ENCODE results near the gene FCGR3A.
"Not testable (repeated sequence)": the region's sequence is repeated elsewhere in the genome, so short reads cannot be mapped to it uniquely, and the experiment has no call there.

FCGR3A gene

GRCh38 chr1:161580879-161581537 lies 31.4 kb upstream of the FCGR3A start:
- no CpG with 5 or more reads among the region's 4 CpGs for WGBS, 2 experiments (ENCODE audit: insufficient coverage in 2 of 2)
- not testable (repeated sequence) for H3K9me3 ChIP-seq (ENCODE audit: control insufficient read depth, low read length); H3K4me1 ChIP-seq (ENCODE audit: control insufficient read depth, insufficient read depth, low read length, poor library complexity, severe bottlenecking); H3K36me3 ChIP-seq (ENCODE audit: control insufficient read depth, insufficient read depth, low read length); H3K4me3 ChIP-seq (ENCODE audit: extremely low read depth, insufficient read depth, low read length, poor library complexity, severe bottlenecking); H3K27ac ChIP-seq (ENCODE audit: low read depth, low read length, severe bottlenecking)

DNA sequence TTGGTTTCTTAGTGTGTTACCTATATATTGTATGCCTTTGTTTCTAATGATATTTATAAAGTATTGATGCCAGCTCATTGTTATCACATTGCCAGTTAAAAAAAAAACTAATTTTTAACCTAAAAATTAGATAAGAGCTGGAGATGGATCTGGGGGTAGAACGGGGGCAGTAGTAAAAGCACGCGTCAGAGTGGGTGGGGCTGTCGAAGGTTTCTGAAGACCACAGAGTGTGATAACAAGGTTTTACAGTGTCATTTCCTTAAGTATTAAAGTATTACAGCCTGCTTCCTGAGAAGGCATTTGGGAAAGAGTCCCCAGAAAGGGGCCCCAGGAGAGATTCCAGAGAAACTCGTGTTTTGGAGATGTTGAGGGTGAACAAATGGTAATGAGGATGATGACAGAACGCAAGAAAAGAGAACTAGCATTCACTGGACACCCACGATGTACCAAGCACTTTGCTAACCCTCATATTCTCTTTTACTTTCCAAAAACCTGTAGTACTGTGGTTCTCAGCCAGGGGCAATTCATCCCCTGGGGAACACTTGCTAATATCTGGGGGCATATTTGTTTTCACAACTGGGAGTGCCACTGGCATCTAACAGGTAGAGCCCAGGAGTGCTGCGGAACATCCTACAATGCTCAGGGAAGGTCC lies 30.4 kb upstream of the FCGR3A start:
- no CpG with 5 or more reads among the region's 8 CpGs for WGBS, 2 experiments (ENCODE audit: insufficient coverage in 2 of 2)
- H3K4me1 ChIP-seq (ENCODE audit: control insufficient read depth, insufficient read depth, low read length, poor library complexity, severe bottlenecking); H3K9me3 ChIP-seq (ENCODE audit: control insufficient read depth, low read length); H3K4me3 ChIP-seq (ENCODE audit: extremely low read depth, insufficient read depth, low read length, poor library complexity, severe bottlenecking); H3K36me3 ChIP-seq (ENCODE audit: control insufficient read depth, insufficient read depth, low read length); H3K27ac ChIP-seq (ENCODE audit: low read depth, low read length, severe bottlenecking): not testable (repeated sequence)

DNA sequence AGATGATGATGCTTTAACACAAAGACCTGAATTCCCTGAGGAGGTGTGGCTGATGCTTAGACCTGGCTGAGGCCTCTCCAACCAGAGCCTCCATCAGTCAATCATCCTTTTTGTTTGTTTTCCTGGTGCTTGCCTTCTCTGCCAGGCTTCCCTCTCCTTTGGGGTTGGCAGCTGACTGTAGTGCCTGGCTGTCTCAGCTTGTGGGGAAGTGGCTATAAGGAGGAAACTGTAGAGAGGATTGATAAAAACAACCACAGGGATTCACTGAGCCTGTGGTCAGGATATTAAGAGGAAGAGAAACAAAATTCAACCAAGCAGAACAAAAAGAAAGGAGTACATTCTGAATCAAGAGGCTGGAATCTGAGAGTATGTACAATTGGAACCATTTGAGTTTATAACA lies 27.1 kb upstream of the FCGR3A start:
- H3K9me3 ChIP-seq (ENCODE audit: control insufficient read depth, low read length); H3K27ac ChIP-seq (ENCODE audit: low read depth, low read length, severe bottlenecking); H3K4me3 ChIP-seq (ENCODE audit: extremely low read depth, insufficient read depth, low read length, poor library complexity, severe bottlenecking); H3K4me1 ChIP-seq (ENCODE audit: control insufficient read depth, insufficient read depth, low read length, poor library complexity, severe bottlenecking); H3K36me3 ChIP-seq (ENCODE audit: control insufficient read depth, insufficient read depth, low read length): not testable (repeated sequence)

- no CpG with 5 or more reads among the region's 8 CpGs for WGBS, 2 experiments (ENCODE audit: insufficient coverage in 2 of 2)
- H3K4me1 ChIP-seq (ENCODE audit: control insufficient read depth, insufficient read depth, low read length, poor library complexity, severe bottlenecking); H3K36me3 ChIP-seq (ENCODE audit: control insufficient read depth, insufficient read depth, low read length); H3K4me3 ChIP-seq (ENCODE audit: extremely low read depth, insufficient read depth, low read length, poor library complexity, severe bottlenecking); H3K27ac ChIP-seq (ENCODE audit: low read depth, low read length, severe bottlenecking); H3K9me3 ChIP-seq (ENCODE audit: control insufficient read depth, low read length): not testable (repeated sequence)
Observed at GRCh38 chr1:161571703-161572102, 22.1 kb upstream of the FCGR3A start.

DNA sequence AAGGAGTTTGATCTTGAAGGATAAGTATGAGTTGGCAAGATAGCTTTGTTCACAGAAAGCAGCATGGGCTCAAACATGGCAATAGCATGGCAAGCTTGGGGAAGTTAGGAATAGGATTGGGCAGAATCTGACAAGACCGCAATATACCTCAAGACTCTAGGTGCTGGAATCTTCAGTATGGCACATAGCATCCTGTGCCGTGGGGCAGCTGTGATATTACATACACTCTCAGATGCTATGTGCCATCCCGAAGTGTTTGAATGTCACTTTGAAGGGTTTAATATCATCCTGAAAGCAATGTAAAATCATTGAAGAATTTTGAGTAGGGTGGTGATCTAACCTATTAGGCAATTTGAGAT lies 17.0 kb upstream of the FCGR3A start:
- not testable (repeated sequence) for H3K27ac ChIP-seq (ENCODE audit: low read depth, low read length, severe bottlenecking); H3K4me3 ChIP-seq (ENCODE audit: extremely low read depth, insufficient read depth, low read length, poor library complexity, severe bottlenecking); H3K36me3 ChIP-seq (ENCODE audit: control insufficient read depth, insufficient read depth, low read length); H3K4me1 ChIP-seq (ENCODE audit: control insufficient read depth, insufficient read depth, low read length, poor library complexity, severe bottlenecking); H3K9me3 ChIP-seq (ENCODE audit: control insufficient read depth, low read length)
- no CpG with 5 or more reads among the region's 3 CpGs for WGBS, 2 experiments (ENCODE audit: insufficient coverage in 2 of 2)

DNA sequence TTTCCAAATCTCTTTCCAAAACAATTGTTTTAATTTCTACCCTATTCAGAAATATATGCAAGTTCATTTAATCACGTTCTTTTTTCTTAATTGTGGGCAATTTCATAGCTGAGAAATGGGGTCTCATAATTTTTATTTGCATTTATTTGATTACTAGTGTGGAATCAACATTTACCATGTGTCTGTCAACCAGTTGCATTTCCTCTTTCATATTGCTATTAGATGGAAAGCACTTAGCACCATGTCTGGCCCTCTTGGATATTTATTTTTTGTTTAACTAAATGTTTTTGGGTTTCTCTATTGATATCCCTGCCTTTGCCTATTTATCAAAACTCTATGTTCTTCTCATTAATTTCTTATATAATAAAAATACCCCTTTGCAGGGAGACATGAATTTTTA lies 13.9 kb upstream of the FCGR3A start:
- not testable (repeated sequence) for H3K36me3 ChIP-seq (ENCODE audit: control insufficient read depth, insufficient read depth, low read length); H3K9me3 ChIP-seq (ENCODE audit: control insufficient read depth, low read length)
- WGBS, 2 experiments (ENCODE audit: insufficient coverage in 2 of 2): no CpG with 5 or more reads among the region's 1 CpG

DNA sequence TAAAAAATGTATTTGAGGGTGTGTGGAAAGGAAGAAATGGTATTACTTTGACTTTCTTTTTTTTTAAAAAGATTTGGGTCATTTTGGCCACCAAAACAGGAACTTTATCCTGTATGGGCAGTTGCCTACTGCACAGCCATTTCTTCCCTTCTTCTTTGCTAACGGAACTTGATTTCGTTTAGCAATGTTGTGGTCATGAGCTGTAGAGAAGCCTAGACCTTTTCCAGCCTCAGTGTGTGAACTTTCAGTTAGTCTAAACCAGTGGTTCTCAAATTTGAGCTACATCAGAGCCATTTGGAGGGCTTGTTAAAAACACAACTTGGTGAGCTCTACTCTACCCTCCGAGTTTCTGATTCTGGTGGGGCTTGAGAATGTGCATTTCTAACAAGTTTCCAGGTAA lies 12.8 kb upstream of the FCGR3A start:
- not testable (repeated sequence) for H3K9me3 ChIP-seq (ENCODE audit: control insufficient read depth, low read length); H3K4me3 ChIP-seq (ENCODE audit: extremely low read depth, insufficient read depth, low read length, poor library complexity, severe bottlenecking); H3K36me3 ChIP-seq (ENCODE audit: control insufficient read depth, insufficient read depth, low read length); H3K4me1 ChIP-seq (ENCODE audit: control insufficient read depth, insufficient read depth, low read length, poor library complexity, severe bottlenecking); H3K27ac ChIP-seq (ENCODE audit: low read depth, low read length, severe bottlenecking)
- WGBS, 2 experiments (ENCODE audit: insufficient coverage in 2 of 2): no CpG with 5 or more reads among the region's 3 CpGs

More for the DNA sequence above, 13.9 kb upstream of the FCGR3A start:
- H3K4me1 ChIP-seq (ENCODE audit: control insufficient read depth, insufficient read depth, low read length, poor library complexity, severe bottlenecking); H3K4me3 ChIP-seq (ENCODE audit: extremely low read depth, insufficient read depth, low read length, poor library complexity, severe bottlenecking); H3K27ac ChIP-seq (ENCODE audit: low read depth, low read length, severe bottlenecking): not testable (repeated sequence)

GRCh38 chr1:161560960-161561715 lies 11.5 kb upstream of the FCGR3A start:
- WGBS, 2 experiments (ENCODE audit: insufficient coverage in 2 of 2): no CpG with 5 or more reads among the region's 4 CpGs
- not testable (repeated sequence) for H3K9me3 ChIP-seq (ENCODE audit: control insufficient read depth, low read length); H3K27ac ChIP-seq (ENCODE audit: low read depth, low read length, severe bottlenecking)

DNA sequence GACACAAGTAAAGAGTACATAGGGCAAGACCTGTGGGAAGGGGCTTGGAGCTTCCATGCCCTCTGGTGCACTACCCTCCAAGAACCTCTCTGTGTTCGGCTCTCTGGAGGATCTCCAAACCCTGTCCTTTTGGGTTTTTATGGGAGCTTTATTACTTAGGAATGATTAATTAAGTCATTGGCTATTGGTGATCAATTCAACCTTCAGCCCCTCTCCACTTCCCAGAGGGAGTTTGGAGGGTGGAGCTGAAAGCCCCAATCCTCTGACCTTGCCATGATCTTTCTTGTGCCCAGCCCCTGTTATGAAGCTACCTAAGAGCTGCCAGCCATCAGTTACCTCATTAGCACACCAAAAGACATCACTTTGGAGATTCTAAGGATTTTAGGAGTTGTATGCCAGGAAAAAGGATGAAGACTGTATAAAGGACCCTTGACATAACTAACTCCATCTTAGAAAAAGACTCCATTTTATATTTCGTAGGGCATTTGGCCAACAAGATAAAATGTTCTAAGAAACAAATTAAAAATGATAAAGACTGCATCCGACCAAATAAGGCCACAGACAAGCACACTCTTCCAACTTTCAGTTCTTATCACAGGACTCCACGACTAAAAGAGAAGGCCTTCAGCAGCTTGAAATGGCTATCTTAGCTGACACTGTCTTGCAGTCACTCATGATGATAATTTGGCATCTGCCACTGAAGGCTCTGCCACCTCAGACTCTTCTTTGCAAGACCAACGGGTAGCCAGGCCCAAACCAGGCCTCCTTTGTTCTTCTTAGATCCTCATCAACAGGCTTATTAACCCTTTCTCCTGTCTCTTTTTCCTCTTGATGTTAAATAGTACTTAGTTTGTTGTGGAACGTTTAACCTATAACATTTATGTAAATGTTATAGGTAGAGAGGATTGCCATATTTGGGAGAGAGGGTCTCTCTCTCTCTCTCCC lies 8.2 kb upstream of the FCGR3A start:
- H3K4me3 ChIP-seq (ENCODE audit: extremely low read depth, insufficient read depth, low read length, poor library complexity, severe bottlenecking); H3K4me1 ChIP-seq (ENCODE audit: control insufficient read depth, insufficient read depth, low read length, poor library complexity, severe bottlenecking); H3K27ac ChIP-seq (ENCODE audit: low read depth, low read length, severe bottlenecking); H3K9me3 ChIP-seq (ENCODE audit: control insufficient read depth, low read length); H3K36me3 ChIP-seq (ENCODE audit: control insufficient read depth, insufficient read depth, low read length): not testable (repeated sequence)
- 60% methylated on average over 1 of the region's 6 CpGs; no CpG with 5 or more reads in 1 of the 2 experiments for WGBS, 2 experiments (ENCODE audit: insufficient coverage in 2 of 2)

More at GRCh38 chr1:161560960-161561715, 11.5 kb upstream of the FCGR3A start:
- H3K36me3 ChIP-seq (ENCODE audit: control insufficient read depth, insufficient read depth, low read length); H3K4me3 ChIP-seq (ENCODE audit: extremely low read depth, insufficient read depth, low read length, poor library complexity, severe bottlenecking); H3K4me1 ChIP-seq (ENCODE audit: control insufficient read depth, insufficient read depth, low read length, poor library complexity, severe bottlenecking): not testable (repeated sequence)

DNA sequence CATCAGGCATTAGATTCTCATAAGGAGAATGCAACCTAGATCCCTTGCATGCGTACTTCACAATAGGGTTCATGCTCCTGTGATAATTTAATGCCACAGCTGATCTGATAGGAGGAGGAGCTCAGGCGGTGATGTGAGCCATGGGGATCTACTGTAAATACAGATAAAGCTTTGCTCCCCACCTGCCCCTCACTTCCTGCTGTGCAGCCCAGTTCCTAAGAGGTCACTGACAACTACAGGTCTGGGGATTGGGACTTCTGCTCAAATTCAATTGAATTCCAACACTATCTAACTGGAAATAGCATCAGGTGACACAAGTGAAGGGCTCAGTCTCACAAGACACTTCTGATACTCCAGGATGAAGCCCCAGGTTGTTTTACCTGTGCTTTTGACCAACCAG lies 7.4 kb upstream of the FCGR3A start:
- not testable (repeated sequence) for H3K4me3 ChIP-seq (ENCODE audit: extremely low read depth, insufficient read depth, low read length, poor library complexity, severe bottlenecking); H3K9me3 ChIP-seq (ENCODE audit: control insufficient read depth, low read length); H3K27ac ChIP-seq (ENCODE audit: low read depth, low read length, severe bottlenecking); H3K4me1 ChIP-seq (ENCODE audit: control insufficient read depth, insufficient read depth, low read length, poor library complexity, severe bottlenecking); H3K36me3 ChIP-seq (ENCODE audit: control insufficient read depth, insufficient read depth, low read length)
- no CpG with 5 or more reads among the region's 2 CpGs for WGBS, 2 experiments (ENCODE audit: insufficient coverage in 2 of 2)
